CD14-positive monocyte (primary cell): ENCODE results near the gene MARCKS. TPM values are rescaled to one million over a fixed set of nuclear protein-coding genes. Genes with fewer than 3 reads are reported as not detected.
"Not testable (repeated sequence)": the region's sequence is repeated elsewhere in the genome, so short reads cannot be mapped to it uniquely, and the experiment has no call there.

Experiments used
- DNase-seq, 3 donors: peaks; one replicate each; pipeline ENCODE4 v3.0.0-alpha.2; 2011 to 2022
- H2AFZ ChIP-seq: 2 replicates; pipeline ENCODE4 v1.6.0; 2012; ENCODE audit warnings: mild to moderate bottlenecking, low read depth, low read length, inconsistent platforms; ENCODE audit not compliant: insufficient read depth, poor library complexity, severe bottlenecking
- H3K27ac ChIP-seq, 2 donors: 1 replicate in 1 of 2; 2 replicates in 1 of 2; pipeline ENCODE4 v1.5.1; 2012 to 2013; ENCODE audit warnings: low read length in 2 of 2, control low read depth in 1 of 2, inconsistent platforms in 1 of 2, low read depth in 1 of 2, mild to moderate bottlenecking in 1 of 2
- H3K27me3 ChIP-seq, 2 donors: one replicate each; pipeline versions ENCODE4 v1.6.0 to v1.6.1; 2011 to 2013; ENCODE audit warnings: low read length in 2 of 2; ENCODE audit not compliant: control insufficient read depth in 2 of 2, insufficient read depth in 2 of 2
- H3K36me3 ChIP-seq, 2 donors: replicated peaks in 1 of 2; 1 replicate in 1 of 2; 2 replicates in 1 of 2; pipeline versions ENCODE4 v1.5.1 to v1.6.1; 2012 to 2013; ENCODE audit warnings: low read length in 2 of 2, control low read depth in 1 of 2, inconsistent platforms in 1 of 2, mild to moderate bottlenecking in 1 of 2; ENCODE audit not compliant: insufficient read depth in 2 of 2, control insufficient read depth in 1 of 2
- H3K4me1 ChIP-seq, 2 donors: 1 replicate in 1 of 2; 2 replicates in 1 of 2; pipeline versions ENCODE4 v1.5.1 to v1.6.1; 2012 to 2013; ENCODE audit warnings: low read length in 2 of 2, control low read depth in 1 of 2, inconsistent platforms in 1 of 2, mild to moderate bottlenecking in 1 of 2, moderate library complexity in 1 of 2; ENCODE audit not compliant: insufficient read depth in 2 of 2, control insufficient read depth in 1 of 2
- H3K4me2 ChIP-seq: replicated peaks from 2 replicates; pipeline ENCODE3; 2012; ENCODE audit warnings: low read length, moderate library complexity, mild to moderate bottlenecking; ENCODE audit not compliant: poor library complexity, severe bottlenecking; ENCODE audit errors: extremely low read depth
- H3K4me3 ChIP-seq, 3 experiments: fragments of 200-600 bp in 1 of 3; sonication (generic) in 1 of 3; replicated peaks in 1 of 3; 1 replicate in 2 of 3; 2 replicates in 1 of 3; pipeline ENCODE4 v1.5.1; 2011 to 2013; ENCODE audit warnings: low read length in 3 of 3, mild to moderate bottlenecking in 3 of 3, control low read depth in 2 of 3, low read depth in 2 of 3, inconsistent platforms in 1 of 3, moderate library complexity in 1 of 3
- H3K79me2 ChIP-seq: 2 replicates; pipeline ENCODE4 v1.6.0; 2012; ENCODE audit warnings: mild to moderate bottlenecking, control low read depth, inconsistent platforms, low read length, moderate library complexity; ENCODE audit not compliant: insufficient read depth
- H3K9ac ChIP-seq: 2 replicates; pipeline ENCODE4 v1.6.0; 2017; ENCODE audit warnings: low read length, mild to moderate bottlenecking; ENCODE audit not compliant: insufficient read depth, poor library complexity, severe bottlenecking
- H3K9me3 ChIP-seq, 2 donors: replicated peaks in 1 of 2; 1 replicate in 1 of 2; 2 replicates in 1 of 2; pipeline versions ENCODE4 v1.5.1 to v1.6.1; 2012 to 2013; ENCODE audit warnings: low read length in 2 of 2, control low read depth in 1 of 2; ENCODE audit not compliant: control insufficient read depth in 1 of 2, insufficient read depth in 1 of 2
- H4K20me1 ChIP-seq: 2 replicates; pipeline ENCODE4 v1.6.0; 2012; ENCODE audit warnings: mild to moderate bottlenecking, low read length, control low read depth, moderate library complexity; ENCODE audit not compliant: insufficient read depth
- H3K27ac Mint-ChIP-seq, 7 donors: one replicate each; pipeline ENCODE4 v1.8.0; 2020; ENCODE audit warnings: mild to moderate bottlenecking in 7 of 7, mixed read lengths in 7 of 7, moderate library complexity in 6 of 7, inconsistent platforms in 2 of 7
- H3K27me3 Mint-ChIP-seq, 3 donors: one replicate each; pipeline ENCODE4 v1.8.0; 2021 to 2022; ENCODE audit warnings: low read depth in 3 of 3, mild to moderate bottlenecking in 3 of 3, mixed read lengths in 3 of 3, moderate library complexity in 3 of 3, inconsistent platforms in 1 of 3
- H3K36me3 Mint-ChIP-seq, 2 donors: one replicate each; pipeline ENCODE4 v1.8.0; 2020; ENCODE audit warnings: mixed read lengths in 2 of 2, inconsistent platforms in 1 of 2, mild to moderate bottlenecking in 1 of 2
- H3K4me1 Mint-ChIP-seq: one replicate; pipeline ENCODE4 v1.8.0; 2020; ENCODE audit warnings: mild to moderate bottlenecking, mixed read lengths
- H3K4me3 Mint-ChIP-seq, 2 donors: one replicate each; pipeline ENCODE4 v1.8.0; 2020; ENCODE audit warnings: mild to moderate bottlenecking in 2 of 2, mixed read lengths in 2 of 2, moderate library complexity in 1 of 2
- H3K9me3 Mint-ChIP-seq, 7 donors: one replicate each; pipeline ENCODE4 v1.8.0; 2020 to 2022; ENCODE audit warnings: mixed read lengths in 7 of 7, mild to moderate bottlenecking in 6 of 7, moderate library complexity in 6 of 7, inconsistent platforms in 2 of 7
- CTCF ChIP-seq: fragments of 200-600 bp; IDR thresholded peaks from one replicate; pipeline ENCODE4 v1.8.0; 2022; ENCODE audit warnings: antibody characterized with exemption, mild to moderate bottlenecking
- WGBS: methylation state at CpG from one replicate; pipeline ENCODE4 v1.1.5; 2013; ENCODE audit warnings: missing lambda C conversion rate; ENCODE audit not compliant: insufficient coverage; 5-methylcytosine and 5-hydroxymethylcytosine counted together
- intact Hi-C, 2 donors: fragments of 100-400 bp; cut with micrococcal nuclease; formaldehyde crosslinking; loops; one replicate each; pipeline versions ENCODE4 v1.15.0 to v1.15.1; 2023
- polyA plus RNA-seq, 3 donors: library from polyadenylated mRNA; depleted of rRNA in 1 of 3; unstranded in 2 of 3; stranded (reverse) in 1 of 3; fragments of 300-500 nt in 2 of 3; fragments of >200 nt in 1 of 3; fragmentation: Illumina TruSeq in 2 of 3; gene quantifications; 1 replicate in 2 of 3; 2 replicates in 1 of 3; pipeline ENCODE4 v1.2.3, GENCODE V29; 2012 to 2021

The MARCKS gene
- polyA plus RNA-seq, 3 donors, result 12.1 to 22.9 (median 14.4) TPM

DNA sequence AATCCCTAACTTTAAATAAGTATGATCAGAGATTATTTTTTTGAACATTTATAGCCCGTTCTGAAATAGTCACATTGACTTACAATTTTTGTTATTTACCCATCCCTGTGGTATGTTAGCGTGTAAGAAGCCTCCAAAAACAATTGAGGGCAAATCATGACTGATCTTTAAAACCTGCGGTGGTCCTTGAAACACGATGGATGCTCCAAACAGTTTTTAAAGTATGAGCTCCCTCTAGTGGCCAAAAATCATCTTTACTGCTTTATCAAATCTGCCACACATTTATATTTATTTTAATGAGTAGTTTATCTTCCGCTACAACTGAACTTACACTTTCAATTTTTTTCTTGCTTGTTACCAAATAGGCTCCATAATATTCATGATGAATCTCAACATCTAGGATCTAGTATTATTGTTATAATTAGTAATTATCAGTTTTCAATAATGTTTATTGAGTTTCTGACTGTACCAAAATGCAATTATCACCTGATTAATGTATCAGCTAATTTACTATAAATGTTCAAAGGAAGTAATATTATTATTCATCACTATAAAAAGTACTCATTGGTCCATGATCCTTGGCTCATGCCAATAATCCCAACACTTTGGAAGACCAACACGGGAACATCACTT, 52.2 kb downstream of the MARCKS start:
- Histone ChIP-seq H3K27me3 (no peaks in the 10 kb centered on the region), H3K4me2 (no peak overlapping the region)
- H3K4me3 Mint-ChIP-seq, result no peak overlapping the region

GRCh38 chr6:113910285-113910684, 53.1 kb downstream of the MARCKS start:
- 93% methylated on average over 1 of the region's 1 CpG for WGBS
- H3K4me2 ChIP-seq, H3K27ac Mint-ChIP-seq, H3K27me3 Mint-ChIP-seq, H3K27me3 ChIP-seq, H2AFZ ChIP-seq, H3K4me1 Mint-ChIP-seq, H3K9me3 ChIP-seq, H3K4me3 ChIP-seq, intact Hi-C loops, H3K36me3 ChIP-seq, H3K4me3 Mint-ChIP-seq, H3K27ac ChIP-seq, H3K36me3 Mint-ChIP-seq, H3K79me2 ChIP-seq, H3K9me3 Mint-ChIP-seq, H3K9ac ChIP-seq, DNase-seq, H4K20me1 ChIP-seq, H3K4me1 ChIP-seq: not testable (repeated sequence)

More for the DNA sequence above, 52.2 kb downstream of the MARCKS start:
- no peaks in the 10 kb centered on the region for H3K9me3 Mint-ChIP-seq
- no peak overlapping the region for H3K4me3 ChIP-seq
- no peak overlapping the region for H3K9ac ChIP-seq
- H3K36me3 Mint-ChIP-seq, result no peaks in the 10 kb centered on the region
- H3K9me3 ChIP-seq, result no peaks in the 10 kb centered on the region
- no peaks in the 10 kb centered on the region for H4K20me1 ChIP-seq
- H2AFZ ChIP-seq, result no peak overlapping the region
- no peak overlapping the region for H3K27ac Mint-ChIP-seq
- peak; percentile 79 for TF ChIP-seq CTCF
- no peak overlapping the region for H3K27ac ChIP-seq
- peaks cover 2% of the 10 kb centered on the region for H3K4me1 Mint-ChIP-seq
- intact Hi-C loops, result loop anchor here (5.0 to 10.0 kb wide), 3 partner anchors 1125 to 1725 kb away; no protein-coding TSS in a partner anchor
- no CpG with 5 or more reads among the region's 6 CpGs for WGBS
- H3K27me3 Mint-ChIP-seq, result peaks cover 0 to 1% (median 0%) of the 10 kb centered on the region in 3 donors
- no peaks in the 10 kb centered on the region for H3K36me3 ChIP-seq
- no peaks in the 10 kb centered on the region for H3K79me2 ChIP-seq
- no peaks in the 10 kb centered on the region for H3K4me1 ChIP-seq
- DNase-seq, result peak; percentile 8 to 55 (median 41)

Other genes with a start within 250 kb of the MARCKS start
- gene HDAC2, start 113.8 kb downstream of the MARCKS start, polyA plus RNA-seq, result 10 to 100 TPM; 29.6 to 67.7 (median 54.6) TPM